ENCODE results near the gene DNAH2.
"Not testable (repeated sequence)": the region's sequence is repeated elsewhere in the genome, so short reads cannot be mapped to it uniquely, and the experiment has no call there.

Gene DNAH2

DNA sequence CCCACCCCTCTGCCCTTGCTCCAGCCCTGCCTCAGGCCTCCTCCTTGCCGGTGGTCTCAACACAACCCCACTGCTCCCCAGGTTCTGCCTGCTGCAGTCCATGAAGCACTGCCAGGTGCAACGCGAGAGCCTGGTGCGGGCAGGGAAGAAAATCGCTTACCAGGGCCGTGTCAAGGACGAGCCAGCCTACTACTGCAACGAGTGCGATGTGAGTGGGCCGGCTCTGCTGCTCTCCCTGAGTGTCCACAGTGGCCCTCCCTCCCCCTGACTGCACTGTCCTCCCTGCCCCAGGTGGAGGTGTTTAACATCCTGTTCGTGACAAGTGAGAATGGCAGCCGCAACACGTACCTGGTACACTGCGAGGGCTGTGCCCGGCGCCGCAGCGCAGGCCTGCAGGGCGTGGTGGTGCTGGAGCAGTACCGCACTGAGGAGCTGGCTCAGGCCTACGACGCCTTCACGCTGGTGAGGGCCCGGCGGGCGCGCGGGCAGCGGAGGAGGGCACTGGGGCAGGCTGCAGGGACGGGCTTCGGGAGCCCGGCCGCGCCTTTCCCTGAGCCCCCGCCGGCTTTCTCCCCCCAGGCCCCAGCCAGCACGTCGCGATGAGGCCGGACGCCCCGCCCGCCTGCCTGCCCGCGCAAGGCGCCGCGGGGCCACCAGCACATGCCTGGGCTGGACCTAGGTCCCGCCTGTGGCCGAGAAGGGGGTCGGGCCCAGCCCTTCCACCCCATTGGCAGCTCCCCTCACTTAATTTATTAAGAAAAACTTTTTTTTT lies 135.6 kb downstream of the DNAH2 start:
- peak in 1 of 2 donors; percentile 33 for DNase-seq

DNA sequence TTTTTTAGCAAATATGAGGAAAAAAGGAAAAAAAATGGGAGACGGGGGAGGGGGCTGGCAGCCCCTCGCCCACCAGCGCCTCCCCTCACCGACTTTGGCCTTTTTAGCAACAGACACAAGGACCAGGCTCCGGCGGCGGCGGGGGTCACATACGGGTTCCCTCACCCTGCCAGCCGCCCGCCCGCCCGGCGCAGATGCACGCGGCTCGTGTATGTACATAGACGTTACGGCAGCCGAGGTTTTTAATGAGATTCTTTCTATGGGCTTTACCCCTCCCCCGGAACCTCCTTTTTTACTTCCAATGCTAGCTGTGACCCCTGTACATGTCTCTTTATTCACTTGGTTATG lies 136.1 kb downstream of the DNAH2 start:
- peak in 1 of 2 donors; percentile 34 for DNase-seq

DNA sequence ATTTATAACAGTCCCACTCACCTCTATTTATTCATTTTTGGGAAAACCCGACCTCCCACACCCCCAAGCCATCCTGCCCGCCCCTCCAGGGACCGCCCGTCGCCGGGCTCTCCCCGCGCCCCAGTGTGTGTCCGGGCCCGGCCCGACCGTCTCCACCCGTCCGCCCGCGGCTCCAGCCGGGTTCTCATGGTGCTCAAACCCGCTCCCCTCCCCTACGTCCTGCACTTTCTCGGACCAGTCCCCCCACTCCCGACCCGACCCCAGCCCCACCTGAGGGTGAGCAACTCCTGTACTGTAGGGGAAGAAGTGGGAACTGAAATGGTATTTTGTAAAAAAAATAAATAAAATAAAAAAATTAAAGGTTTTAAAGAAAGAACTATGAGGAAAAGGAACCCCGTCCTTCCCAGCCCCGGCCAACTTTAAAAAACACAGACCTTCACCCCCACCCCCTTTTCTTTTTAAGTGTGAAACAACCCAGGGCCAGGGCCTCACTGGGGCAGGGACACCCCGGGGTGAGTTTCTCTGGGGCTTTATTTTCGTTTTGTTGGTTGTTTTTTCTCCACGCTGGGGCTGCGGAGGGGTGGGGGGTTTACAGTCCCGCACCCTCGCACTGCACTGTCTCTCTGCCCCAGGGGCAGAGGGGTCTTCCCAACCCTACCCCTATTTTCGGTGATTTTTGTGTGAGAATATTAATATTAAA lies 136.7 kb downstream of the DNAH2 start:
- peak in 1 of 2 donors; percentile 23 for DNase-seq

DNA sequence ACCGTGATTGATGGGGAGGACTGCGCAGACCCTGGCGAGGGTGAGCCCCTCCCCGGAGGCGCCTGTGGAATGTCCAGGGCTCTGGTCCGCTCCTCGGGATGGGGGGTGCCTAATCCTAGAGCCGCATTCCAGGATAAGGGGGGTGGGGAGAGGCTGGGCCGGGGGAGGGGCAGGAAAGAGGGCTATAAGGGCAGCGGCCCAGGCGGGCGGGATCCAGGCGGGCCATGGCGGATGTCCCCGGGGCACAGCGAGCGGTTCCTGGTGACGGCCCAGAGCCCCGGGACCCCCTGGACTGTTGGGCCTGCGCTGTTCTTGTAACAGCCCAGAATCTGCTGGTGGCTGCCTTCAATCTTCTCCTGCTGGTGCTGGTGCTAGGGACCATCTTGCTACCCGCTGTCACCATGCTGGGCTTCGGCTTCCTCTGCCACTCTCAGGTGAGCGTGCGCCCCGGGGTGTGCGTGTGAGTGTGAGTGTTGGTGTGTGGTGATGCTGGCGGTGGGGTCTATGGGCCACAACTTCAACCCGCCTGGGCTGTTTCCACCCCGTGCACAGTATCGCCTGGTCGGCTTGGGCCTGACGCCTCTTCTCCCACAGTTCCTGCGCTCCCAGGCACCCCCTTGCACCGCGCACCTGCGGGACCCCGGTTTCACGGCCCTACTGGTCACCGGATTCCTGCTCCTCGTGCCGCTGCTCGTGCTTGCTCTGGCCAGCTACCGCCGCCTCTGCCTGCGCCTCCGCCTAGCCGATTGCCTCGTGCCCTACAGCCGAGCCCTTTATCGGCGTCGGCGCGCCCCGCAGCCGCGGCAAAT lies 137.5 kb downstream of the DNAH2 start, which contains the start of gene TMEM88:
Gene TMEM88, plus strand, starts transcription at position 216 of the 809 bp plus-strand sequence. Its CDS starts 9 bp downstream, at position 225.
- peak in 1 of 2 donors; percentile 39 for DNase-seq

DNA sequence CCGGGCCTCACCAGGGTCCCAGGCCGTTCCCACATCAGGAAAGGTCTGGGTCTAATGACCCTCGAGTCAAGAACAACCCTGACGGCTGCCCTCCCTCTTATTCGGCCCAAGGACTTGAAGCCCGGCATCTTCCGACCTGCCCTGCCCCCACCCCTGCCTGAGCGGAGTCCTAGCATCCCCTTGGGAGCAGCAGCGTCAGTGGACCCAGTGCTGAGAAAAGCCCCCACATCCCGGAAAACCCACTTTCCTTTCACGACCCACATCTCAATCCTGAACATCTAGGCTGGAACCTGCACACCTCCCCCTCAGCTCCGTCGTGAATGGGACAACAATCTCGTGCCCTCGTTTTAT lies 138.1 kb downstream of the DNAH2 start:
- DNase-seq, result no peak

DNA sequence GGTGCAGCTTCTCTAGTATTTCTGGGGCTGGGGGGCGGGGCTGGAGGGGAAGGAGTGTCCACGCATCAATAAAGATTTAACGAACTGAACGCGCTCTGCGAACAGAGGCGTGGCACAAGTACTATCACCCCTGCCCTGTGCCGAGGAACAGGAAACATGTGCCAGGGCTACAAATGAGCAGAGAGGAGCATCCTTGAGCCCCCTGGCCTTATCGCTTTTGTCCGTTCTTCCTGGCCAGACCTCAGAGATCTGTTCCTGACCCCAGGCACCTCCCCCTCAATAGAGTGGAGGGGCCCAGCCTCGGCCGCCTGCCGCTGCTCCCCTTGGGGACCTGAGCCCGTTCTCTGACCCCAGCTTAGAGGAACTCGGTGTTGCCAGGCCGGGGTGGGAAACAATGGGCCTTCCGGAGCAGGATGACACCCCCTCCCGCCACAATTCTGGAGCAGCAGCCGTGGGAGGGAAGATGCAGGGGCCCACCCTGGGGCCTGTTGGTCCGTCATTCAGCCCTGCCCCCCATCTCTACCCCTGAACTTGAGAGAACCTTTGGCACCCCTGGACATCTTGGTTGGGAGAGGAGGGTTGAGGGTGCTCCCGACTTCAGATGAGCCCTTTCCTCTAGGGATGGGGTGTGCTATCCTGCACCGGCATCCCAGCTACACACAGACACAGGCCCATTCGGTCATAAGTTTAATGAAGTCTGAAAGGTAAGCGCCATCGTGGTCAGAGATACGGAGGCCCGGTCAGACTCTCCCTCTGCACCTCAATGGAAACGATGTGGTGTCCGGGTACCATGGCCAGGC lies 138.7 kb downstream of the DNAH2 start:
- DNase-seq, result peak in 1 of 2 donors; percentile 54

DNA sequence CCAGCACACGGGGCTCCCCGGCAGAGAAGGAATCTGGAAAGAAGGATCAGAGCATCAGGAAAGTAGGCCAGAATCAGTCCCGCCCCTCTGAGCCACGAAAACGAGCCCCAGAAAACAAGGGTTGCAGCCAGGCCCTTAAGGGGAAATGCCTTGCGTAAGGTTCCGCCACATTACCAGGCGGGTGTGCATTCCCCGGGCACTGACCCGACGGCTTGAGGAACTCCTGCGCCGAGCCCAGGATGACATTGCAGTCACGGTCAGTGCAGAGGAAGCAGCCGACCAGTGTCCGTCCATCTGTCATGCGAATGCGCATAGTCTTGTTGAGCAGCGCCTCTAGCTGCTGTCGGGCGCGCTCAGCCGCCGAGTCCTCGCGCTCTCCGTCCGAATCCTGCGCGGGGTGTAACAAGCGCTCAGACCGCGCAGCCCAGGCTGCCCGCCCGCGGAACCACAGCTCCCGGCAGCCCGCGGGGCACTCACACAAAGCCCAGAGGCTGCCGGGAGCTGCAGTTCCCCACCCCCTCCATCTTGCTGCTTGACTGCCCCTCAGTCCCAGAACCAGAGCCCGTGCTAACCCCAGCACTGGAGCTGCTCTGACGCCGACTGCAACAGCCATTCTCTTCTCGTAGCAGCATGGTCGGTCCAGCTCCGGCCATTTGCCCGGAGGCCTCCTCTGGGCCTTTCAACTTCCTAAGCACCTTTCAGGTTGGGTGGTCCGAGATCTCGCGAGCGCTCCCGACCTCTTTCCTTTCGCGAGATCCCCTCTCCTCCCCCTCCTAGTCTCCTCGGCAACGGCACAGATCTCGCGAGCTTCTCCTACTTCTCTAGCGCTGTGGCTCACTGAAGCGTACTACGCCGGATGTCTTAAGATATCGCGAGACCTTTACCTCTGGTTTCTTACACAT lies 139.5 kb downstream of the DNAH2 start, which contains the start of gene NAA38:
Gene NAA38, minus strand, starts transcription at position 749 of the 902 bp plus-strand sequence. Its CDS starts 96 bp downstream, at position 653.
- DNase-seq, result peak; percentile 98

DNA sequence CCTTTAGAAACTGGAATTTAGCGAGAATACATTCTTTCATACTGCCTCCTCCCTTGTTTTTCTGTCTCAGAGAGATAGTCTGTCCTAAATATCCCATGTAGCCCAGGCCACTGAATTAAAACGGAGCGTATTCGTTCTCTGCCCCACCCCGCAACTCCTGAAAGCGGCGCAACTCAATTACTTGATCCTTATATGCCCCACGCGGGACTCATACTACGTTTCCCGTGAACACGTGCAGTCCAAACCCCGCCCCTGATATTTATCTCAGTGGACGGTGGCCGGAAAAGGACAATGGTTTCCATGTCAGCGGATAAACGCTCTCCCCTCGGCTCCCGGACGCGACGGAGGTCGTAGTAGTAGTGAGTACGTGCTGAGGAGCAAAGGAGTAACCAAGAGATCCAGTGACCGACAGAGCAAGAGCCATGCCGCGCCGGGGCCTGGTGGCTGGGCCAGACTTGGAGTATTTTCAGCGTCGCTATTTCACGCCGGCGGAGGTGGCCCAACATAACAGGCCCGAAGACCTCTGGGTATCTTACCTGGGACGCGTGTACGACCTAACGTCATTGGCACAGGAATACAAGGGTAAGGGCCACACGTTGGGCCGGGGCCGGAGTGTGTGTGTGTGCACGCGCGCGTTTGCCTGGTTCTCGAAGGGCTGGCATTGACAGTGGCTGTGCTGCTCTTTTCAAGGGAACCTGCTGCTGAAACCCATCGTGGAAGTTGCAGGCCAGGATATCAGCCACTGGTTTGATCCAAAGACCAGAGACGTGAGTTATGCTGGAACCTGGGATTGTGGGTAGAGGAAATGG lies 140.4 kb downstream of the DNAH2 start, which contains the start of gene CYB5D1:
Gene CYB5D1, plus strand, starts transcription at position 291 of the 809 bp plus-strand sequence. Its CDS starts 132 bp downstream, at position 423.
- peak; percentile 92 to 95 for DNase-seq

DNA sequence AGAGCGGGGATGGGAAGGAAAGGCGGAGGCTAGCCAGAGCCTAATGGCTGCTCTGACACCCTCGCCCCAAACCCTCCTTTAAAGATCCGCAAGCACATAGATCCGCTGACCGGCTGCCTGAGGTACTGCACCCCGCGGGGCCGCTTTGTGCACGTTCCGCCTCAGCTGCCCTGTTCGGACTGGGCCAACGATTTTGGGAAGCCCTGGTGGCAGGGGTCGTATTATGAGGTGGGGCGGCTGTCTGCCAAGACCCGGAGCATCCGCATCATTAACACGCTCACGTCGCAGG lies 140.9 kb downstream of the DNAH2 start:
- DNase-seq, result peak in 1 of 2 donors; percentile 56

DNA sequence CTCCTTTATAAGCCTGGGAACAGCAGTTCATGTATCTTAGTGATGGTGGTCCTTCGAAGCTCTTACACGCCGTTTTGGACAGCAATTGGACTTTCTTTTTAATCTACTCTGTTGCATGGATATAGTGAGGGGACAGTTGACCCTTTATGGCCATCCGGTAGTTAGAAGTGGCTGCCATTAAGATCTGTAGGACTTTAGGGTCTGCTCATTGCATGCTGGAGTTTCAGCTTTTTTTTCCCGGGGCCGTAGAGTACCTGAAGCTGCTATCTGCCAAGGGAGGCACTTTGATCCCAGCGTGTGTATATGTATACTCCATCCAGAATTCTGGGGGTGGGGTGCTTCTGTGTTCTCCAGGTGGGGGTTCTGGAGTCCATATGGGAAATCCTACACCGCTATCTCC lies 141.5 kb downstream of the DNAH2 start:
- DNase-seq, result no peak

DNA sequence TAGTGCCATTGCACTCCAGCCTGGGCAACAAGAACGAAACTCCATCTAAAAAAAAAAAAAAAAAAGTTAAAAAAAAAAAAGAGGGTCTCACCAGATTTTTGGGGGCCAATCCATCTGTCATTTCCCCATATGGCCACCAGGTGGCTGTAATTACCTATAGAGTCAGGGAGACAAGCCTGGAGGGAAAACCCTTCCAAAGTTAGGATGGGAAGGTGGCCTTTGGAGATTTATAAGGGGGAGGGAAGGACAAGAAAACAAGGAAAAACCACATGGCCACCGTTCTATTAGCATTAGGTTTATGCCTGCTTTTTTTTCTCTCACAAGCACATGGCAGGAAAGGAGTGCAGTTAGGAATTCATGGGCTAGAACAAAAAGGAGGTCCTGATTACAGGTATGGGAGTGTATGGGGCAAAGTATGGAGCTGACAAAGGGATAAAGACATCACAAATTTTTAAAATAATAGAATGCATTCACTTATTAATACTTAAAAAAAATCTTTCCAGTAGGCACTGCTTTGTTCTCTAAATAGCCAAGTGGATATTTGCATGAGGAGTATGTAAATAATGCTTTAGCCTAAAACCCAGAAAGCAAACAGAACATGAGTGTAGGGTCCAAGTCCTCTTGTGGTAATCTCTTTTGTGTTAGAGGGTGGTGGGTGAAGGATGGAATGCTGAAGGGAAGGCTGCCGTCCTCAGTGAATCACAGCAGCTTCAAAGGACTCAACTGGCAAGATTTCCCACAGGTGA lies 145.3 kb downstream of the DNAH2 start:
- peak in 1 of 2 donors; percentile 74 for DNase-seq

DNA sequence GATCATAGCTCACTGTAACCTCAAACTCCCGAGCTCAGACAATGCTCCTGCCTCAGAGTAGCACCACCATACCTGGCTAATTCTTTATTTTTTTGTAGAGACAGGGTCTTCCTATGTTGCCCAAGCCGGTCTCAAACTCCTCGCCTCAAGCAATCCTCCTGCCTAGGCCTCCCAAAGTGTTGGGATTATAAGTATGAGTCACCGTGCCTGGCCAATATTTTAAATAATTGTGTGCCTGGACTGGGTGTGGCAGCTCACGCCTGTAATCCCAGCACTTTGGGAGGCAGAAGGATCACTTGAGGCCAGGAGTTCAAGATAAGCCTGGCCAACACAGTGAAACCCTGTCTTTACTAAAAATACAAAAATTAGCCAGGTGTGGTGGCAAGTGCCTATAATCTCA lies 146.8 kb downstream of the DNAH2 start:
- not testable (repeated sequence) for DNase-seq

DNA sequence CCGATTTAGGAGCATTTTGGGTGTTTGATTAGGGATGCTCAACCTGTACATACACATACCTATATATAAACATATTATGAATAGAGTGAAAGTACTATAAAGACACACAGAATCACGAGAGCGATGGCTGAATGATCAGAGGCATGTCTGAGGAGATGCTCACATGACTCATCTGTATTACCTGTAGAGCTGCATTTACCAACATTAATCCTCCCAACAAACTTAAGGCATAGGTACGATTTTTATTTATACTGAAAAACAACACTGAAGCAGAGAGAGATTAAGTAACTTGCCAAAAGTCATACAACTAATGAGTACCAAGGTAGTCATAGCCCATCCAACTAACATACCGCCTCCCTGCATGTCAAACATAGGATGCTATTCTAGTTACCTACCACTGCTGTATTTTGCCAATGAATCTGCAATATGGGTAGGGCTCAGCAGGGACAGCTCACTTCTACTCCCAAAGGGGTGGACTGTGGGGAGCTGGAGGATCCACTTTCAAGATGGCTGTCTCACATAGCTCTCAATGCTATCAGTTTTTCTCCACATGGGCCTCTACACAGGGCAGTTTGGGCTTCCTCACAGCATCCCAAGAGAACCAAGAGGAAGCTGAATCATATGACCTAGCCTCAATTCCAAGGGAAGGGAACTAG lies 147.6 kb downstream of the DNAH2 start:
- no peak for DNase-seq

DNA sequence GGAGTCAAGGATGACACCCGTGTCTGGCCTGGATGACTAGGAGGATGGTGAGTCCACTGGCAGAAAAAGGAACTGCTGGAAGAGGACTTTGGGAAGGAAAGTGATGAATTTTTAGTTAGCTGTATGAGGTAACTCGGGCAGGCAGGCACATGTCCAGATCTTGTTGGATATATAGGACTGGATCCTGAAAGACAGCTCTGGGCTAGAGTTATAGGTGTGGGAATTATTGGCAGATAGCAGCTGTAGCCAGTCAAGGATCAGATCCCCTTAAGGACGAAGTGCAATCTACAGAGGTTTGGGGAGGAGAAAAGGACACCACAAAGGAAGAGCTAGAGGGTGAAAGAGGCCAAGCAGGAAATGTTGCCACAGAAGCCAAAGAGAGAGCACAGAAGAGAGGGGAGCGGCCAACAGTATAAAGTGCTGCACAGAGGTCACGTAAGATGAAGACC lies 150.4 kb downstream of the DNAH2 start:
- peak in 1 of 2 donors; percentile 36 for DNase-seq

DNA sequence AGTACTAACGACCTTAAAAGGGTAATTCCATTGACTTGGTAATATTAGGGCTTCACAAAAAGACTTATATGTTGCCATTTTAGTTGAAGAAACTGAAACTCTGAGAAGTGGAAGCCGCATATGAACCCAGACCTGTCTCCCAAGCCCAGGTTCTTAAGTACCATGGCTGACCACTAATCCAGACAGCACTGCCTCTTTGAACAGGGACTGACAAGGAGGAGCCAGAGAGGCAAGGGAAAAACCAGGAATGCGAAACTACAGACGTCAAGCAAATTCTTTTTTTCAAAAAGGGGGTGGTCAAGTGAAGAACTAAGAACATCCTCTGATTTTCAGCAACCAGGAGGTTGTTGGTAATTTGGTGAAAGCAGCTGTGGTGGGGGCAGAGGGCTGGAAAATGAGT lies 155.5 kb downstream of the DNAH2 start:
- DNase-seq, result no peak

DNA sequence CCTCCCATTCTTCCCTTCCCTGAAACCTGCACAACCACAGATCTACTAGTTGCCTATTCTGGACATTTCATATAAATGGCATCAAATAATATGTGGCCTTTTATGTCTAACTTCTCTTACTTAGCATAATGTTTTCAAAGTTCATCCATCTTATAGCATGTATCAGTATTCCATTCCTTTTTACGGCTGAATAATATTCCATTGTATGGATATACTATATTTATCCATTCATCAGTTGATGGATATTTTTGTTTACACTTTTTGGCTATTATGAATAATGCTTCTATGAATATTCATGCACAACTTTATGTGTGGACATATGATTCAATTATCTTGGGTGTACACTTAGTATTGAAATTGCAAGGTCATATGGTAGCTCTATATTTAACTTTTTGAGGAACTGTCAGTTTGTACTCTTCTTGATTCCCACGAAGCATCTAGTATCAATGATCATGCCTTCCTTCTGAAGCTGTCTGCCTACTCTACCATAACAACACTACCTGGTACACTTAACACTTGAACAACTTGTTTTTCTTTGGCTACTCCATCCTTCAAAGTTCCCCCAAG lies 158.3 kb downstream of the DNAH2 start:
- no peak for DNase-seq

DNA sequence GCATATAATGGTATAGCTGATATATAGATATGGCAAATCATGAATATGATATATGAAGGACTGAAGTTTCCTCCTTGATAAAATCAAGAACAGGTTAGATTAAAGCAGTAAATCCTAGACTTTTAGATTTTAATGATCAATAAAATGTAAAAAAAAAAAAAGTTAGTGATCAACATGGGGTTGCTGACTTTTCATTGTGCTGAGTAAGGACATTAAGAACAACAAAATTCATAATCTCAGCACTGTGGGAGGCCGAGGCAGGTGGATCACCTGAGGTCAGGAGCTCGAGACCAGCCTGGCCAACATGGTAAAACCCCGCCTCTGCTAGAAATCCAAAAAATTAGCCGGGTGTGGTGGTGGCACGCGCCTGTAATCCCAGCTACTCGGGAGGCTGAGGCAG lies 160.7 kb downstream of the DNAH2 start:
- no peak for DNase-seq

DNA sequence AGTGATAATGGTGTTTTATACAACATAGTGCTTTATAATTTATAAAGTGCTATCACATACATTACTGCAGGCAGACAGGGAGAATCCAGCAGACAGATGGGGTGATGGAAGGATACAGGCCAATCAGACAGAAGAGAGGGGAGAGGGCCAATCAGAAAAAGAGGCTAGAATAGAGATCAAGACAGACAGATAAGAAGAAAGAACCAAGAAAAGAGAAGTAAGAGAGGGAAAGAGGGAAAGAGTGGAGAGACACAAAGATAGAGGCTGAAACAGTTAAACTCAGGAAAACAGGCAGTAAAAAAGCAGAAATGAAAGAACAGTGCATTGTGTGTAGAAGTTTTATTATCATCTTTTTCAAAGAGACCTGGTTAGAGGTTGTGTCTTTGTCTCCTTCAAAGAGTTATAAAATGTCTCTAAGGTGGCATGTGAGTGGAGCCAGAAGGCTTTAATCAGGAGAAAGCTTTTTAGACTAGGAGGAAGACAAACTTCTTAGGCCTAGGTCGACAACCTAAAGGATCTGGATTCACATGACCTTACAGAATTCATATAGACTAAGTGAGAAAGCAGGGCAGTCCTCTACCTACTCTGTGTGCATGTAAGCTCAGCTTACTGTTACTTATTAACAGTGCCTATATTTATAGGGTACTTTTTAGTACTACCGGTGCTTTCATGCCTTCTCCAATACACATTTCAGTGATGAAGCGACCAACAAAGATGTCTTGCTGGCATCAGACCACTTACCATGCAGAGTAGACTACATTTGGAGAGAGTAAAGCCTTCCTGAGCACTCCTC lies 162.7 kb downstream of the DNAH2 start:
- DNase-seq, result no peak

Measured in CD4-positive, alpha-beta T cell treated with Interferon alpha-2 for 1 hour (primary cell).